Common myeloid progenitor, CD34-positive (primary cell): ENCODE results near the gene MICALL2.

ENCODE experiments used
- CTCF ChIA-PET: fragments of 350-600 bp; sonication (Branson Sonifier 250); formaldehyde crosslinking; loops from one replicate; lab custom pipeline; 2021; ENCODE audit warnings: antibody characterized with exemption; lab: Charles Lee
- POLR2A ChIA-PET: fragments of 350-600 bp; sonication (Branson Sonifier 250); formaldehyde crosslinking; loops from one replicate; lab custom pipeline; 2021; ENCODE audit warnings: antibody characterized with exemption; lab: Charles Lee
- DNase-seq, 3 donors: peaks; one replicate each; pipeline versions ENCODE4 v3.0.0 to v3.0.0-alpha.2; 2013
- H3K27ac ChIP-seq, 2 experiments: 1 replicate in 1 of 2; 2 replicates in 1 of 2; pipeline ENCODE4 v1.7.0; 2013; ENCODE audit warnings: inconsistent platforms in 2 of 2, low read length in 2 of 2, mild to moderate bottlenecking in 2 of 2, low read depth in 1 of 2, moderate library complexity in 1 of 2; ENCODE audit not compliant: severe bottlenecking in 2 of 2, insufficient read depth in 1 of 2, poor library complexity in 1 of 2
- H3K27me3 ChIP-seq, 5 experiments: replicated peaks in 2 of 5; 1 replicate in 3 of 5; 2 replicates in 2 of 5; pipeline versions ENCODE4 v1.6.1 to v1.7.0; 2013; ENCODE audit warnings: low read length in 4 of 5, mild to moderate bottlenecking in 2 of 5, moderate library complexity in 2 of 5, inconsistent platforms in 1 of 5; ENCODE audit not compliant: insufficient read depth in 5 of 5, control insufficient read depth in 4 of 5
- H3K36me3 ChIP-seq, 4 experiments: 1 replicate in 2 of 4; 2 replicates in 2 of 4; pipeline versions ENCODE4 v1.6.1 to v1.7.0; 2013; ENCODE audit warnings: low read length in 3 of 4, control low read depth in 1 of 4, mild to moderate bottlenecking in 1 of 4; ENCODE audit not compliant: control insufficient read depth in 4 of 4, insufficient read depth in 4 of 4
- H3K4me1 ChIP-seq, 4 experiments: 1 replicate in 3 of 4; 2 replicates in 1 of 4; pipeline versions ENCODE4 v1.6.1 to v1.7.1; 2013; ENCODE audit warnings: low read length in 3 of 4, mild to moderate bottlenecking in 3 of 4, control low read depth in 1 of 4, inconsistent platforms in 1 of 4, moderate library complexity in 1 of 4; ENCODE audit not compliant: control insufficient read depth in 4 of 4, insufficient read depth in 4 of 4; ENCODE audit errors: control extremely low read depth in 1 of 4
- H3K4me3 ChIP-seq, 7 experiments: 1 replicate in 4 of 7; 2 replicates in 3 of 7; pipeline versions ENCODE4 v1.5.1 to v1.7.0; 2013; ENCODE audit warnings: mild to moderate bottlenecking in 7 of 7, low read length in 6 of 7, moderate library complexity in 6 of 7, inconsistent platforms in 2 of 7, low read depth in 2 of 7, control low read depth in 1 of 7; ENCODE audit not compliant: insufficient read depth in 4 of 7, control insufficient read depth in 1 of 7; ENCODE audit errors: extremely low read depth in 1 of 7
- H3K9me3 ChIP-seq, 5 experiments: 1 replicate in 4 of 5; 2 replicates in 1 of 5; pipeline versions ENCODE4 v1.6.1 to v1.7.1; 2013; ENCODE audit warnings: low read length in 4 of 5, mild to moderate bottlenecking in 2 of 5, inconsistent platforms in 1 of 5, low read depth in 1 of 5, moderate library complexity in 1 of 5; ENCODE audit not compliant: control insufficient read depth in 4 of 5, insufficient read depth in 2 of 5; ENCODE audit errors: control extremely low read depth in 1 of 5
- WGBS: methylation state at CpG from one replicate; pipeline ENCODE4 v1.1.5; 2013; ENCODE audit not compliant: insufficient coverage; 5-methylcytosine and 5-hydroxymethylcytosine counted together

The MICALL2 gene

DNA sequence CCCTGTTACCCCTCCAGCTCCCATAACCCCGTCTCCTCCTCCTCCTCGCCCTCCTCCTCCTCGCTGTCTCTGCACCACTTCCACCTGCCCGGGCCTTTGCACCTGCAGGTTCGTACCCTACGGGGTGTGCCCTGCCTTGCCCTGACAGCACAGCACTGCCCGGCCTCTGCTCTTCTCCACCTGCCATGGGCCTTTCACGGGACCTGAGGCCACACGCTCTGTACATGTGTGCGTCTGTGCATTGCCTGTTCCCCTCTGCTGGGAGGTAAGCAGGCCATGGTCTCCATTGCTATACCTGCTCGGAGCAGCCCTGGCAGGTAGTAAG lies 40.0 kb downstream of the MICALL2 start:
- H3K4me1 ChIP-seq: peaks cover 0 to 26% (median 18%) of the 10 kb centered on the region in 4 experiments
- WGBS: 98% methylated on average over 10 of the region's 11 CpGs
- H3K27me3 ChIP-seq: peaks cover 0 to 22% (median 2%) of the 10 kb centered on the region in 5 experiments
- no peak for DNase-seq
- ChIA-PET POLR2A (no interaction called here), CTCF (interaction anchor here (1.2 kb wide), 1 partner anchor 13 kb away, joined by 4 read pairs; no protein-coding TSS in a partner anchor)
- H3K4me3 ChIP-seq: no peak overlapping the region
- no peaks in the 10 kb centered on the region for H3K36me3 ChIP-seq
- no peak overlapping the region for H3K27ac ChIP-seq
- peaks cover 0 to 3% (median 0%) of the 10 kb centered on the region in 5 experiments for H3K9me3 ChIP-seq

DNA sequence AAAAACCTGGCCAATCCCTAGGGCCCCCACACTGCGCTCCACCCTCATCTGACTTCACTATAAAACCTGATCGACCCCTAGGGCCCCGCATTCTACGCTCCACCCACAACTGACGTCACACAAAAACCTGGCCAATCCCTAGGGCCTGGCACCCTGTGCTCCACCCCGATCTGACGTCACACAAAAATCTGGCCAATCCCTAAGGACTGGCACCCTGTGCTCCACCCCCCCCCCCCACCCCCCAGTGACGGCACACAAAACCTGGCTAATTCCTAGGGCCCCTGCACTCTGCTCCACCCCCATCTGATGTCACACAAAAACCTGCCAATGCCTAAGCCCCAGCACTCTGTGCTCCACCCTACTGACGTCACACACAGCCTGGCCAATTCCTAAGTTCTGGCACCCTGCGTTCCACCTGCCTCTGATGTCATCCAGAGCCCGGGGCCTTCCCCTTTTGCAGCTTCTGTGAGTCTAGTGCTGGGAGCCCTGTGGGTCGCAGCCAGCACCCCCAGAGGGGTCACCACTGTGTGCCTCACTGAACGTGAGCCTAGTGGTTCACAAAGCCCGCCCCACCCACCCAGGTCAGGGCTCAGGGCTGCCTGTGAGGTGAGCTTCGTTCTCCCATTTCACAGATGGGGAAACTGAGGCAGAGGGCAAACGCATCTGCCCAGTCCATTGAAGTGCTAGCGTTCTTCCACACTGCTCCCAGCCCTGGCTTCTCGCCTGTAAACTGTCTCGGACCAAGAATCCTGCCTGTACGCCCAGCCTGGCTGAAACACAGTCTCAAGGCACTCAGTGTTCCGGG lies 40.6 kb downstream of the MICALL2 start:
- CTCF ChIA-PET: interaction anchor here (1.1 to 1.4 kb wide), 2 partner anchors 14 to 25 kb away, joined by 3 read pairs; no protein-coding TSS in a partner anchor

DNA sequence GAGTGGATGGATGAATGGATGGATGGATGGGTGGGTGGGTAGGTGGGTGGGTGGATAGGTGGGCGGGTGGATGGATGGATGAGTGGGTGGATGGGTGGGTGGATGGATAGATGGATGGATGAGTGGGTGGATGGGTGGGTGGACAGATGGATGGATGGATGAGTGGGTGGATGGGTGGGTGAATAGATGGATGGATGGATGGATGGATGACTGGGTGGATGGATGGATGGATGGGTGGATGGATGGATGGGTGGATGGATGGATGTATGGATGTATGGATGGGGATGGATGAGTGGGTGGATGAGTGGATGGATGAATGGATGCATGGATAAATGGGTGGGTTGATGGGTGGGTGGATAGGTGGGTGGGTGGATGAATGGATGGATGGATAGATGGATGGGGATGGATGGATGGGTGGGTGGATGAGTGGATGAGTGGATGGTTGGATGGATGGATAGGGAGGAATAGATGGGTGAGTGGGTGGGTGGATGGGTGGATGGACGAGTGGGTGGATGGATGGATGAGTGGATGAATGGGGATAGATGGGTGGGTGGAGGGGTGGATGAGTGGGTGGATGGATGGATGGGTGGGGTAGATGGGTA lies 43.8 kb downstream of the MICALL2 start:
- no peak for DNase-seq
- WGBS: 84% methylated on average over 2 of the region's 2 CpGs
- Histone ChIP-seq H3K9me3 (peaks cover 0 to 3% (median 0%) of the 10 kb centered on the region in 5 experiments), H3K27me3 (peaks cover 0 to 27% (median 2%) of the 10 kb centered on the region in 5 experiments), H3K27ac (no peak overlapping the region), H3K36me3 (no peaks in the 10 kb centered on the region), H3K4me1 (peaks cover 0 to 21% (median 15%) of the 10 kb centered on the region in 4 experiments), H3K4me3 (no peak overlapping the region)
- POLR2A ChIA-PET: no interaction called here
- CTCF ChIA-PET: no interaction called here

More for the DNA sequence above, 40.6 kb downstream of the MICALL2 start:
- Histone ChIP-seq H3K36me3 (no peaks in the 10 kb centered on the region), H3K4me3 (no peak overlapping the region), H3K27me3 (peaks cover 0 to 22% (median 2%) of the 10 kb centered on the region in 5 experiments), H3K4me1 (peaks cover 0 to 26% (median 18%) of the 10 kb centered on the region in 4 experiments), H3K9me3 (peaks cover 0 to 3% (median 0%) of the 10 kb centered on the region in 5 experiments), H3K27ac (no peak overlapping the region)
- POLR2A ChIA-PET: no interaction called here
- 88% methylated on average over 17 of the region's 21 CpGs for WGBS
- DNase-seq: peak; percentile 31 to 64 (median 45)

DNA sequence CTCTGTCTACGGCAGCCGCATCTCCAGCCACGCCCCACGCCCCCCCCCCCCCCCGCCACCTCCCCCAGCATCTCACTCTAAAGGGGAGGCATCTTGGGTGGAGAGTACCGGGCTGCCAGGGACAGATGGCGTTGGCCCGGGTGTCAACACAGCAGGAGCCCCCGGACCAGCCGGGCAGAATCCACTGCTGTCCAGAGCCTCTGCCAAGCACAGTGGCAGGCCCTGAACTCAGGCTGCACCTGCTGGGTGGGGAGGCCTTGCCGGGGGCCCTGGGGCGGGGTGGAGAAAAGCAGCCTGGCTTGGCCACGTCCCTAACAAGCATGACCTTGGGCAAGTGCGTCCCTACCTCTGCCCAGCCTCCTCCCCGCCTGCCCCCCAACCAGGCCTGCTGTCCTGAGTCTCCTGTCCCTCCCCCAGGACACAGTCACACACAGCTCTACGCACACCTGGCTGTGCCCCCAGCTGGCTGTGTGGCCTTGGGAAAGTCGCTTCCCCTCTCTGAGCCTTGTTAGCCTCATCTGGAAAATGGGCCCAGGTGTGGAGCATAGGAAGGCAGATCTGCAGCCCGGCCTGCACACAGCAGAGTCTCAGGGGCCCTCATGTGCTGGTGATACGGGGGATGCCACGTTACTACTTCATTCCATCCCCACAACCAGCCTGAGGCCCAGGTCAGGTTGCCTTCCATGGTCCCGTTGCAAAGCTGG lies 45.2 kb downstream of the MICALL2 start:
- CTCF ChIA-PET: interaction anchor here (1.1 kb wide), 1 partner anchor 220 kb away, joined by 3 read pairs; no protein-coding TSS in a partner anchor
- Histone ChIP-seq H3K36me3 (no peaks in the 10 kb centered on the region), H3K4me3 (no peak overlapping the region), H3K27ac (no peak overlapping the region), H3K4me1 (peaks cover 0 to 21% (median 15%) of the 10 kb centered on the region in 4 experiments), H3K9me3 (peaks cover 0 to 3% (median 0%) of the 10 kb centered on the region in 5 experiments), H3K27me3 (peaks cover 0 to 29% (median 3%) of the 10 kb centered on the region in 5 experiments)
- POLR2A ChIA-PET: no interaction called here
- WGBS: 79% methylated on average over 10 of the region's 21 CpGs
- no peak for DNase-seq

DNA sequence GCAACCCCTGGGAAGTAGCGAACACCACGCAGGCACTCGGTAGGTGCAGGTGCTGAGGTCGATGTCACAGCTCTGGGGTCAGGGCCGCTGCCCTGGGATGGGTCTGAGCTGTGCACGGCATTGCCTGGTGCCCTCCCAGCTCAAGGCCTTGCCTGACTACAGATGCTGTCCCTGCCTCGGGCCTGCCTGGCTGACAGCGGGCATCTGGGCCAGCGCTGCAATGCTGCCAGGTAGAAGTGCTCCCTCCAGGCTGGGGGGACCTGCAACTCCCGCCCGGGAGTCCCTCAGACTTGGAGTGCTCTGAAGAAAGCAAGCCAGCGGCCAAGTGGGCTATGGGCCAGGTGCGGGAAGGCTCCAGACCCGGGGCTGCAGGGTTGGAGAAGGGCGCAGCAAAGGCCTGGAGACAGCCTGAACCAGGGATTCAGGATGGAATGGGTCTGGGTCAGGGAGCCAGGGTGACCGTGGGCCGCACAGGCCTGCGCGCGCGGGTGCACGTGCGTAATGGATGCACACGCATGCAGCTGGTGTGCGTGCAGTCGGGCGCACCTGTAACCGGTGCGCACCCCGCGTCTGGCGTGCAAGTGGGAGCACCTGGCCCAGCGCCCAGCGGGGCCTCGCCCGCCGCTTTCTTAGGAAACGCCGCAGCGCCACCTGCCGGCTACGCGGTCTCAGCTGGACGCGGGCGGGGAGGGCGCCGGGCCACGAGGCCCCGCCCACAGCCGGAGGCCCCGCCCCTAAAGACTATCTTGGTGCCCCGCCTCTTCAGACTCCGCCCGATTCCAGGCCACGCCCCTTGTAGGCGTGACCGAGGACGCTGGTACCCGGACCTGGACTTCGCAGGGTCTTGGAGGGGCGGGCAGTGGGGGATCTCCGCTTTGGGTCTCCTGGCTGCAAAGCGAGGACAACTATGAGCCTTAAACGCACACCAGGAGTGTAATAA lies 46.7 kb downstream of the MICALL2 start:
- peaks cover 0 to 31% (median 6%) of the 10 kb centered on the region in 5 experiments for H3K27me3 ChIP-seq
- no peaks in the 10 kb centered on the region for H3K9me3 ChIP-seq
- CTCF ChIA-PET: interaction anchor here (0.6 to 1.5 kb wide), 7 partner anchors 9 to 219 kb away, joined by 3 to 7 read pairs (median 3); no protein-coding TSS in a partner anchor
- POLR2A ChIA-PET: no interaction called here
- no peak overlapping the region for H3K27ac ChIP-seq
- H3K4me3 ChIP-seq: peak overlapping the region in 1 of 7 experiments; percentile 26
- peak; percentile 82 to 92 (median 88) for DNase-seq
- H3K36me3 ChIP-seq: no peaks in the 10 kb centered on the region
- 24% methylated on average over 43 of the region's 65 CpGs for WGBS
- peaks cover 0 to 13% (median 11%) of the 10 kb centered on the region in 4 experiments for H3K4me1 ChIP-seq

DNA sequence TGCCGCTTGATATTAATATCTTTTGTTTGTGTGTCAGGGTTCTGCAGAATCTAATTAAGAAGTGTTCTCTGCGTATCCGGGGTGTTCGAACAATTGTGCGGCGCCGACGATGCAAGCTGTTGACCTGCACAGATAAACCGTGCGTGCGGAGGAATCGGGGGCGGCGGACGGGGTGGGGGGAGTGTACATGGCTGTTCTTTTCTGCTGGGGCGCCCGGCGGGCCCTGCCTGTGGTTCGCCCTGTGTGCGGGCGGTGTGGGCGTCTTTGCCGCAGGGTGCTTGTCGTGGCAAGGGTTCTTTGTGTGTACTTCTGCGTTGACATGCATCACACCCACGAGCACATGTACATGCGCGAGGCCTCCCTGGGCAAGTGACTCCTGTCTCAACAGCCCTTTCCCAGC lies 47.9 kb downstream of the MICALL2 start:
- H3K27me3 ChIP-seq: peaks cover 0 to 28% (median 9%) of the 10 kb centered on the region in 5 experiments
- H3K9me3 ChIP-seq: no peaks in the 10 kb centered on the region
- DNase-seq: no peak
- H3K27ac ChIP-seq: no peak overlapping the region
- no peak overlapping the region for H3K4me3 ChIP-seq
- ChIA-PET CTCF (no interaction called here), POLR2A (no interaction called here)
- 97% methylated on average over 24 of the region's 28 CpGs for WGBS
- peaks cover 0 to 5% (median 4%) of the 10 kb centered on the region in 4 experiments for H3K4me1 ChIP-seq
- H3K36me3 ChIP-seq: no peaks in the 10 kb centered on the region
